WTC11 (cell line): Measurements from ENCODE around the gene CMTM6. TPM values are rescaled to one million over a fixed set of nuclear protein-coding genes. Genes with fewer than 3 reads are reported as not detected.

Source experiments
- ATAC-seq: fragments of 200-7000 bp; cut with Tn5 transposase; 2 replicates; pipeline ENCODE4 v1.10.0; 2021; ENCODE audit warnings: mild to moderate bottlenecking, moderate library complexity
- CTCF ChIA-PET: fragments of 300-600 bp; sonication (Branson Sonifier 250); formaldehyde crosslinking; loops from one replicate; lab custom pipeline; 2021; ENCODE audit warnings: antibody characterized with exemption; lab: Charles Lee
- POLR2A ChIA-PET: fragments of 350-600 bp; sonication (Branson Sonifier 250); formaldehyde crosslinking; loops from one replicate; lab custom pipeline; 2021; ENCODE audit warnings: antibody characterized with exemption; lab: Charles Lee
- DNase-seq: peaks from one replicate; pipeline ENCODE4 v3.0.0; 2021; ENCODE audit warnings: low spot score
- H3K27ac Mint-ChIP-seq: 2 replicates; pipeline ENCODE4 v1.8.0; 2021; ENCODE audit warnings: mixed read lengths
- H3K27me3 Mint-ChIP-seq: 2 replicates; pipeline ENCODE4 v1.8.0; 2021; ENCODE audit warnings: low read depth, mild to moderate bottlenecking, moderate library complexity, mixed read lengths
- H3K36me3 Mint-ChIP-seq: 2 replicates; pipeline ENCODE4 v1.8.0; 2021; ENCODE audit warnings: mixed read lengths
- H3K4me1 Mint-ChIP-seq: 2 replicates; pipeline ENCODE4 v1.8.0; 2022; ENCODE audit warnings: mixed read lengths
- H3K4me3 Mint-ChIP-seq: 2 replicates; pipeline ENCODE4 v1.8.0; 2021; ENCODE audit warnings: mild to moderate bottlenecking, moderate library complexity, mixed read lengths
- H3K9me3 Mint-ChIP-seq: 2 replicates; pipeline ENCODE4 v1.8.0; 2021; ENCODE audit warnings: mixed read lengths
- CREB1 ChIP-seq: sonication (generic); formaldehyde crosslinking; IDR thresholded peaks from 2 replicates; pipeline ENCODE4 v1.8.0; 2023; ENCODE audit warnings: mild to moderate bottlenecking, missing genetic modification reagents
- FOXP1 ChIP-seq: sonication (generic); formaldehyde crosslinking; IDR thresholded peaks from 2 replicates; pipeline ENCODE4 v1.8.0; 2022; ENCODE audit warnings: missing genetic modification reagents, mild to moderate bottlenecking, moderate library complexity, borderline replicate concordance
- GABPB1 ChIP-seq: sonication (generic); formaldehyde crosslinking; IDR thresholded peaks from 2 replicates; pipeline ENCODE4 v1.8.1; 2023; ENCODE audit warnings: mild to moderate bottlenecking, missing genetic modification reagents
- IRF2 ChIP-seq: sonication (generic); formaldehyde crosslinking; IDR thresholded peaks from 2 replicates; pipeline ENCODE4 v1.8.0; 2022; ENCODE audit warnings: low read depth, missing genetic modification reagents, borderline replicate concordance
- KAT7 ChIP-seq: sonication (generic); formaldehyde crosslinking; IDR thresholded peaks from 2 replicates; pipeline ENCODE4 v1.8.1; 2023; ENCODE audit warnings: missing genetic modification reagents, mild to moderate bottlenecking, borderline replicate concordance
- NFYB ChIP-seq: sonication (generic); formaldehyde crosslinking; conservative IDR thresholded peaks from 2 replicates; pipeline ENCODE4 v1.8.0; 2022; ENCODE audit warnings: low read depth, missing genetic modification reagents
- SMAD4 ChIP-seq: sonication (generic); formaldehyde crosslinking; IDR thresholded peaks from 2 replicates; pipeline ENCODE4 v1.8.0; 2022; ENCODE audit warnings: mild to moderate bottlenecking, missing genetic modification reagents
- ZNF423 ChIP-seq: fragments of 250-450 bp; sonication (Bioruptor Pico); IDR thresholded peaks from 2 replicates; pipeline ENCODE4 v2.1.2; 2022; ENCODE audit warnings: mild to moderate bottlenecking, moderate library complexity
- total RNA-seq: library from RNA; stranded (reverse); gene quantifications from 3 replicates; pipeline ENCODE4 v1.2.3, GENCODE V29; 2021
- TF ChIP-seq, protein P1 (sequence below): sonication (generic); formaldehyde crosslinking; IDR thresholded peaks from 2 replicates; pipeline ENCODE4 v1.8.1; 2022; ENCODE audit warnings: mild to moderate bottlenecking, missing genetic modification reagents, moderate library complexity, borderline replicate concordance
- TF ChIP-seq, protein P2 (sequence below): sonication (generic); formaldehyde crosslinking; IDR thresholded peaks from 2 replicates; pipeline ENCODE4 v1.8.0; 2023; ENCODE audit warnings: mild to moderate bottlenecking, missing genetic modification reagents
- TF ChIP-seq, protein P3 (sequence below): fragments of 250-450 bp; sonication (Bioruptor Pico); IDR thresholded peaks from 2 replicates; pipeline ENCODE4 v1.9.0; 2021; ENCODE audit warnings: mild to moderate bottlenecking
- TF ChIP-seq, protein P4 (sequence below): sonication (generic); formaldehyde crosslinking; IDR thresholded peaks from 2 replicates; pipeline ENCODE4 v1.8.1; 2022; ENCODE audit warnings: missing genetic modification reagents, borderline replicate concordance
- TF ChIP-seq, protein P5 (sequence below): fragments of 250-450 bp; sonication (Bioruptor Pico); conservative IDR thresholded peaks from 2 replicates; pipeline ENCODE4 v1.9.0; 2021; ENCODE audit warnings: mild to moderate bottlenecking
- TF ChIP-seq, protein P6 (sequence below): sonication (generic); formaldehyde crosslinking; IDR thresholded peaks from 2 replicates; pipeline ENCODE4 v1.8.0; 2022; ENCODE audit warnings: mild to moderate bottlenecking, missing genetic modification reagents
- TF ChIP-seq, protein P7 (sequence below): sonication (generic); formaldehyde crosslinking; IDR thresholded peaks from 2 replicates; pipeline ENCODE4 v1.8.0; 2022; ENCODE audit warnings: mild to moderate bottlenecking, missing genetic modification reagents
- TF ChIP-seq, protein P8 (sequence below): fragments of 250-450 bp; sonication (Bioruptor Pico); IDR thresholded peaks from 2 replicates; pipeline ENCODE4 v1.9.0; 2021; ENCODE audit warnings: mild to moderate bottlenecking, borderline replicate concordance

CMTM6 gene
- total RNA-seq, 1 experiment from 2014 or later = 42.3 TPM

DNA sequence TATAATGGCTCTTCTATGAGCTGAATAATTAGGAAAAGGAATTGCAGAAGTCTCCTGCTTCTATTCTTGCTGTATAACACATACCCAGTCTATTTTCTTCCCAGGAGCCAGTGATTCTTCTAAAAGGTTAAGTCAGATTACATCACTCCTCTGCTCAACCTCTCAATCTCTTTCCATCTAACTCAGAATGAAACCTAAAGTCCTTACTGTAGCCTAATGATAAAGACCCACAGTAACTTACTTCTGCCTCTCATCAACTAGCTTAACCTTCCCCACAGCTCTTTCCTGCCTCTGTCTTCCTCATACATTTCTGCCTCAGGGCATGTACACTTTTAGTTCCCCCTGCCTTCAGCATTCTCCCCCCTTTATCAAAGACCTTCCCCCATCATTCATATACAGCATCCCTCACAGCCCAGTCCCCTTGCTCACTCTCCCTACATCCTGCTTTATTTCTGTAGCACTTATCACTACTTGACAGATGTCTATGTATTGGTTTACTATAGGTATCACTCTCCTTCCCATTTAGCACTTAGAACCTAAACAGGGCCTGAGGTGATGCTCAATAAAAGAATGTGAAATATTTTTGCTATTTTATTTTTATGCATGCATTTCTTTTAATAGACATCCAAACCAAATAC, 28.5 kb upstream of the CMTM6 start:
- no peak for DNase-seq
- no peak for TF ChIP-seq CREB1
- TF ChIP-seq FOXP1 (CRISPR knock-in tag) = no peak
- TF ChIP-seq, protein P1, sequence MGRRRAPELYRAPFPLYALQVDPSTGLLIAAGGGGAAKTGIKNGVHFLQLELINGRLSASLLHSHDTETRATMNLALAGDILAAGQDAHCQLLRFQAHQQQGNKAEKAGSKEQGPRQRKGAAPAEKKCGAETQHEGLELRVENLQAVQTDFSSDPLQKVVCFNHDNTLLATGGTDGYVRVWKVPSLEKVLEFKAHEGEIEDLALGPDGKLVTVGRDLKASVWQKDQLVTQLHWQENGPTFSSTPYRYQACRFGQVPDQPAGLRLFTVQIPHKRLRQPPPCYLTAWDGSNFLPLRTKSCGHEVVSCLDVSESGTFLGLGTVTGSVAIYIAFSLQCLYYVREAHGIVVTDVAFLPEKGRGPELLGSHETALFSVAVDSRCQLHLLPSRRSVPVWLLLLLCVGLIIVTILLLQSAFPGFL (CRISPR knock-in tag) = no peak
- TF ChIP-seq KAT7 (CRISPR knock-in tag) = no peak
- TF ChIP-seq, protein P2, sequence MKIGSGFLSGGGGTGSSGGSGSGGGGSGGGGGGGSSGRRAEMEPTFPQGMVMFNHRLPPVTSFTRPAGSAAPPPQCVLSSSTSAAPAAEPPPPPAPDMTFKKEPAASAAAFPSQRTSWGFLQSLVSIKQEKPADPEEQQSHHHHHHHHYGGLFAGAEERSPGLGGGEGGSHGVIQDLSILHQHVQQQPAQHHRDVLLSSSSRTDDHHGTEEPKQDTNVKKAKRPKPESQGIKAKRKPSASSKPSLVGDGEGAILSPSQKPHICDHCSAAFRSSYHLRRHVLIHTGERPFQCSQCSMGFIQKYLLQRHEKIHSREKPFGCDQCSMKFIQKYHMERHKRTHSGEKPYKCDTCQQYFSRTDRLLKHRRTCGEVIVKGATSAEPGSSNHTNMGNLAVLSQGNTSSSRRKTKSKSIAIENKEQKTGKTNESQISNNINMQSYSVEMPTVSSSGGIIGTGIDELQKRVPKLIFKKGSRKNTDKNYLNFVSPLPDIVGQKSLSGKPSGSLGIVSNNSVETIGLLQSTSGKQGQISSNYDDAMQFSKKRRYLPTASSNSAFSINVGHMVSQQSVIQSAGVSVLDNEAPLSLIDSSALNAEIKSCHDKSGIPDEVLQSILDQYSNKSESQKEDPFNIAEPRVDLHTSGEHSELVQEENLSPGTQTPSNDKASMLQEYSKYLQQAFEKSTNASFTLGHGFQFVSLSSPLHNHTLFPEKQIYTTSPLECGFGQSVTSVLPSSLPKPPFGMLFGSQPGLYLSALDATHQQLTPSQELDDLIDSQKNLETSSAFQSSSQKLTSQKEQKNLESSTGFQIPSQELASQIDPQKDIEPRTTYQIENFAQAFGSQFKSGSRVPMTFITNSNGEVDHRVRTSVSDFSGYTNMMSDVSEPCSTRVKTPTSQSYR (CRISPR knock-in tag) = no peak
- TF ChIP-seq NFYB (CRISPR knock-in tag) = no peak
- no peak for TF ChIP-seq SMAD4 (CRISPR knock-in tag)
- TF ChIP-seq ZNF423 (CRISPR knock-in tag) = no peak
- no peak for TF ChIP-seq GABPB1 (CRISPR knock-in tag)
- no peak for TF ChIP-seq IRF2 (CRISPR knock-in tag)
- TF ChIP-seq, all 79 proteins: peak for 0
- no peaks in the 10 kb centered on the region for H3K27me3 Mint-ChIP-seq
- ATAC-seq = no peak
- ChIA-PET CTCF (interaction anchor here (1.2 kb wide), 1 partner anchor 21 kb away, joined by 3 read pairs; no protein-coding TSS in a partner anchor), POLR2A (interaction anchor here (0.6 kb wide), 1 partner anchor 252 kb away, joined by 3 read pairs; no protein-coding TSS in a partner anchor)
- H3K27ac Mint-ChIP-seq = no peak overlapping the region; the same call in 1 of the 2 replicates
- no peaks in the 10 kb centered on the region for H3K9me3 Mint-ChIP-seq
- H3K4me1 Mint-ChIP-seq = no peaks in the 10 kb centered on the region
- H3K4me3 Mint-ChIP-seq = no peak overlapping the region
- peaks cover 52% of the 10 kb centered on the region for H3K36me3 Mint-ChIP-seq

DNA sequence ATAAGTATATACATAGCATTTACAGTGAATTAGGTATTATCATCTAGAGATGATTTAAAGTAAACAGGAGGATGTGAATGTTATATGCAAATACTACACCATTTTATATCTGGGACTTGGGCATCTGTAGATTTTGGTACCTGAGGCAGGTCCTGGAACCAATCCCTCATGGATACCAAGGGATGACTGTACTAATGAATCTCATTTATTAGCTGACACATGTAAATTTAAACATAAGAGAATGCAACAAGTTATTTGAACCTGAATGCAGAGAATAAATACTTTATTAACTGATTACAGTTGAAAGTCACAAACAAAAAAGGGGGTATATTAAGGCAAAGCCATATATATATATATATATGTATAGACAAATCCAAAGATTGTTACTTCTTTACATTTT, 23.1 kb upstream of the CMTM6 start:
- no peaks in the 10 kb centered on the region for H3K4me1 Mint-ChIP-seq
- POLR2A ChIA-PET = no interaction called here
- DNase-seq (no peak), ATAC-seq (no peak)
- no peak overlapping the region for H3K27ac Mint-ChIP-seq
- H3K4me3 Mint-ChIP-seq = no peak overlapping the region
- CTCF ChIA-PET = no interaction called here
- H3K27me3 Mint-ChIP-seq = no peaks in the 10 kb centered on the region
- H3K36me3 Mint-ChIP-seq = peaks cover 47% of the 10 kb centered on the region
- H3K9me3 Mint-ChIP-seq = 0 out of 2 replicates have a peak, but pooled peaks cover 4% of the 10 kb centered on the region
- TF ChIP-seq, protein P3, sequence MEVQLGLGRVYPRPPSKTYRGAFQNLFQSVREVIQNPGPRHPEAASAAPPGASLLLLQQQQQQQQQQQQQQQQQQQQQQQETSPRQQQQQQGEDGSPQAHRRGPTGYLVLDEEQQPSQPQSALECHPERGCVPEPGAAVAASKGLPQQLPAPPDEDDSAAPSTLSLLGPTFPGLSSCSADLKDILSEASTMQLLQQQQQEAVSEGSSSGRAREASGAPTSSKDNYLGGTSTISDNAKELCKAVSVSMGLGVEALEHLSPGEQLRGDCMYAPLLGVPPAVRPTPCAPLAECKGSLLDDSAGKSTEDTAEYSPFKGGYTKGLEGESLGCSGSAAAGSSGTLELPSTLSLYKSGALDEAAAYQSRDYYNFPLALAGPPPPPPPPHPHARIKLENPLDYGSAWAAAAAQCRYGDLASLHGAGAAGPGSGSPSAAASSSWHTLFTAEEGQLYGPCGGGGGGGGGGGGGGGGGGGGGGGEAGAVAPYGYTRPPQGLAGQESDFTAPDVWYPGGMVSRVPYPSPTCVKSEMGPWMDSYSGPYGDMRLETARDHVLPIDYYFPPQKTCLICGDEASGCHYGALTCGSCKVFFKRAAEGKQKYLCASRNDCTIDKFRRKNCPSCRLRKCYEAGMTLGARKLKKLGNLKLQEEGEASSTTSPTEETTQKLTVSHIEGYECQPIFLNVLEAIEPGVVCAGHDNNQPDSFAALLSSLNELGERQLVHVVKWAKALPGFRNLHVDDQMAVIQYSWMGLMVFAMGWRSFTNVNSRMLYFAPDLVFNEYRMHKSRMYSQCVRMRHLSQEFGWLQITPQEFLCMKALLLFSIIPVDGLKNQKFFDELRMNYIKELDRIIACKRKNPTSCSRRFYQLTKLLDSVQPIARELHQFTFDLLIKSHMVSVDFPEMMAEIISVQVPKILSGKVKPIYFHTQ = no peak
- TF ChIP-seq, protein P4, sequence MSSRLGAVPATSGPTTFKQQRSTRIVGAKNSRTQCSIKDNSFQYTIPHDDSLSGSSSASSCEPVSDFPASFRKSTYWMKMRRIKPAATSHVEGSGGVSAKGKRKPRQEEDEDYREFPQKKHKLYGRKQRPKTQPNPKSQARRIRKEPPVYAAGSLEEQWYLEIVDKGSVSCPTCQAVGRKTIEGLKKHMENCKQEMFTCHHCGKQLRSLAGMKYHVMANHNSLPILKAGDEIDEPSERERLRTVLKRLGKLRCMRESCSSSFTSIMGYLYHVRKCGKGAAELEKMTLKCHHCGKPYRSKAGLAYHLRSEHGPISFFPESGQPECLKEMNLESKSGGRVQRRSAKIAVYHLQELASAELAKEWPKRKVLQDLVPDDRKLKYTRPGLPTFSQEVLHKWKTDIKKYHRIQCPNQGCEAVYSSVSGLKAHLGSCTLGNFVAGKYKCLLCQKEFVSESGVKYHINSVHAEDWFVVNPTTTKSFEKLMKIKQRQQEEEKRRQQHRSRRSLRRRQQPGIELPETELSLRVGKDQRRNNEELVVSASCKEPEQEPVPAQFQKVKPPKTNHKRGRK (CRISPR knock-in tag) = no peak
- TF ChIP-seq, protein P5, sequence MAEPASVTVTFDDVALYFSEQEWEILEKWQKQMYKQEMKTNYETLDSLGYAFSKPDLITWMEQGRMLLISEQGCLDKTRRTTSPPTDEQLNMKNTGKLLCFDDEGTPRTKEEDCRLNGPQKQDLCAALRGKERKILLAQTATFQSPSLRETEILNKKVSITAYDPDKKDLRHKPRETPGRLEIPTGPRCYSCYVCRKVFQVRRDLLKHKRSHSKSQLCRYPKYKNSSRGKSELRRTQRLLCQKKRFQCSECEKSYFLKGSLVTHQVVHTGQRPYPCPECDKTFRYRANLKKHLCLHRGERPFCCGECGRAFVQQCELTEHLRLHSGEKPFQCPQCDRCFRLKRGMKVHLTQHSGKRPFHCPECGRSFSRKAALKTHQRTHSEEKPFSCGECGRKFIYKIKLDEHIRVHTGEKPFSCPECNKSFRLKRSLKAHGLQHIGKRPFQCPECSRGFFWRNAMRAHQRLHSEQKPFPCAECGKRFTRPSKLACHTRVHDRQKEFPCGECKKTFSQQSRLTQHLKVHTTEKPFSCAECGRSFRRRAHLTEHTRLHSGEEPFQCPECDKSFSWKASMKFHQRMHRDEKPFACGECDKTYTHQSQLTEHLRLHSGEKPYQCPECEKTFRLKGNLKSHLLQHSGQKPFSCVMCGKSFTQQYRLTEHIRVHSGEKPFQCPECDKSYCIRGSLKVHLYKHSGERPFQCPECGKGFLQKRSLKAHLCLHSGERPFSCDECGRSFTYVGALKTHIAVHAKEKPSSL (CRISPR knock-in tag) = no peak
- TF ChIP-seq, protein P6, sequence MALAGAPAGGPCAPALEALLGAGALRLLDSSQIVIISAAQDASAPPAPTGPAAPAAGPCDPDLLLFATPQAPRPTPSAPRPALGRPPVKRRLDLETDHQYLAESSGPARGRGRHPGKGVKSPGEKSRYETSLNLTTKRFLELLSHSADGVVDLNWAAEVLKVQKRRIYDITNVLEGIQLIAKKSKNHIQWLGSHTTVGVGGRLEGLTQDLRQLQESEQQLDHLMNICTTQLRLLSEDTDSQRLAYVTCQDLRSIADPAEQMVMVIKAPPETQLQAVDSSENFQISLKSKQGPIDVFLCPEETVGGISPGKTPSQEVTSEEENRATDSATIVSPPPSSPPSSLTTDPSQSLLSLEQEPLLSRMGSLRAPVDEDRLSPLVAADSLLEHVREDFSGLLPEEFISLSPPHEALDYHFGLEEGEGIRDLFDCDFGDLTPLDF (CRISPR knock-in tag) = no peak
- TF ChIP-seq, protein P7, sequence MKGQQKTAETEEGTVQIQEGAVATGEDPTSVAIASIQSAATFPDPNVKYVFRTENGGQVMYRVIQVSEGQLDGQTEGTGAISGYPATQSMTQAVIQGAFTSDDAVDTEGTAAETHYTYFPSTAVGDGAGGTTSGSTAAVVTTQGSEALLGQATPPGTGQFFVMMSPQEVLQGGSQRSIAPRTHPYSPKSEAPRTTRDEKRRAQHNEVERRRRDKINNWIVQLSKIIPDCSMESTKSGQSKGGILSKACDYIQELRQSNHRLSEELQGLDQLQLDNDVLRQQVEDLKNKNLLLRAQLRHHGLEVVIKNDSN (CRISPR knock-in tag) = no peak
- TF ChIP-seq, protein P8, sequence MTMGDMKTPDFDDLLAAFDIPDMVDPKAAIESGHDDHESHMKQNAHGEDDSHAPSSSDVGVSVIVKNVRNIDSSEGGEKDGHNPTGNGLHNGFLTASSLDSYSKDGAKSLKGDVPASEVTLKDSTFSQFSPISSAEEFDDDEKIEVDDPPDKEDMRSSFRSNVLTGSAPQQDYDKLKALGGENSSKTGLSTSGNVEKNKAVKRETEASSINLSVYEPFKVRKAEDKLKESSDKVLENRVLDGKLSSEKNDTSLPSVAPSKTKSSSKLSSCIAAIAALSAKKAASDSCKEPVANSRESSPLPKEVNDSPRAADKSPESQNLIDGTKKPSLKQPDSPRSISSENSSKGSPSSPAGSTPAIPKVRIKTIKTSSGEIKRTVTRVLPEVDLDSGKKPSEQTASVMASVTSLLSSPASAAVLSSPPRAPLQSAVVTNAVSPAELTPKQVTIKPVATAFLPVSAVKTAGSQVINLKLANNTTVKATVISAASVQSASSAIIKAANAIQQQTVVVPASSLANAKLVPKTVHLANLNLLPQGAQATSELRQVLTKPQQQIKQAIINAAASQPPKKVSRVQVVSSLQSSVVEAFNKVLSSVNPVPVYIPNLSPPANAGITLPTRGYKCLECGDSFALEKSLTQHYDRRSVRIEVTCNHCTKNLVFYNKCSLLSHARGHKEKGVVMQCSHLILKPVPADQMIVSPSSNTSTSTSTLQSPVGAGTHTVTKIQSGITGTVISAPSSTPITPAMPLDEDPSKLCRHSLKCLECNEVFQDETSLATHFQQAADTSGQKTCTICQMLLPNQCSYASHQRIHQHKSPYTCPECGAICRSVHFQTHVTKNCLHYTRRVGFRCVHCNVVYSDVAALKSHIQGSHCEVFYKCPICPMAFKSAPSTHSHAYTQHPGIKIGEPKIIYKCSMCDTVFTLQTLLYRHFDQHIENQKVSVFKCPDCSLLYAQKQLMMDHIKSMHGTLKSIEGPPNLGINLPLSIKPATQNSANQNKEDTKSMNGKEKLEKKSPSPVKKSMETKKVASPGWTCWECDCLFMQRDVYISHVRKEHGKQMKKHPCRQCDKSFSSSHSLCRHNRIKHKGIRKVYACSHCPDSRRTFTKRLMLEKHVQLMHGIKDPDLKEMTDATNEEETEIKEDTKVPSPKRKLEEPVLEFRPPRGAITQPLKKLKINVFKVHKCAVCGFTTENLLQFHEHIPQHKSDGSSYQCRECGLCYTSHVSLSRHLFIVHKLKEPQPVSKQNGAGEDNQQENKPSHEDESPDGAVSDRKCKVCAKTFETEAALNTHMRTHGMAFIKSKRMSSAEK (CRISPR knock-in tag) = no peak
